Mesendoderm (in vitro differentiated cells): ENCODE data around the gene CDK19.
A peak's percentile ranks its signal among the peaks of the same experiment; 100 is the strongest.

Experiments used
- DNase-seq: peaks from one replicate; pipeline ENCODE4 v3.0.0; 2013
- H2AK5ac ChIP-seq: 2 replicates; pipeline ENCODE4 v1.6.1; 2013; ENCODE audit warnings: low read length, inconsistent platforms
- H2BK120ac ChIP-seq: 2 replicates; pipeline ENCODE4 v1.6.1; 2013; ENCODE audit warnings: low read depth, mild to moderate bottlenecking, low read length, moderate library complexity, mixed read lengths
- H2BK15ac ChIP-seq: replicated peaks from 2 replicates; pipeline ENCODE4 v1.6.1; 2013; ENCODE audit warnings: low read depth, mild to moderate bottlenecking, moderate library complexity
- H2BK5ac ChIP-seq: 2 replicates; pipeline ENCODE4 v1.6.1; 2013; ENCODE audit warnings: low read length, inconsistent platforms
- H3K18ac ChIP-seq: 2 replicates; pipeline ENCODE4 v1.6.1; 2013; ENCODE audit warnings: mild to moderate bottlenecking, low read length, mixed read lengths
- H3K23ac ChIP-seq: one replicate; pipeline ENCODE4 v1.6.1; 2013; ENCODE audit warnings: low read length
- H3K27ac ChIP-seq: 2 replicates; pipeline ENCODE4 v1.5.1; 2013; ENCODE audit warnings: low read depth, mild to moderate bottlenecking, inconsistent platforms, low read length, moderate library complexity
- H3K27me3 ChIP-seq: 2 replicates; pipeline ENCODE4 v1.6.1; 2013; ENCODE audit warnings: low read length, control low read depth, mild to moderate bottlenecking, inconsistent platforms; ENCODE audit not compliant: insufficient read depth, poor library complexity
- H3K36me3 ChIP-seq: 2 replicates; pipeline ENCODE4 v1.6.1; 2013; ENCODE audit warnings: low read length, inconsistent platforms; ENCODE audit not compliant: control insufficient read depth, insufficient read depth
- H3K4ac ChIP-seq: one replicate; pipeline ENCODE4 v1.6.1; 2013; ENCODE audit warnings: low read depth, mild to moderate bottlenecking, low read length, moderate library complexity
- H3K4me1 ChIP-seq: 2 replicates; pipeline ENCODE4 v1.6.1; 2013; ENCODE audit warnings: low read depth, low read length, inconsistent platforms; ENCODE audit not compliant: control insufficient read depth
- H3K4me2 ChIP-seq: 2 replicates; pipeline ENCODE4 v1.6.1; 2013; ENCODE audit warnings: low read length
- H3K4me3 ChIP-seq: 2 replicates; pipeline ENCODE4 v1.5.1; 2013; ENCODE audit warnings: mild to moderate bottlenecking, low read length
- H3K56ac ChIP-seq: one replicate; pipeline ENCODE4 v1.6.1; 2013; ENCODE audit warnings: low read length
- H3K79me1 ChIP-seq: 2 replicates; pipeline ENCODE4 v1.6.1; 2013; ENCODE audit warnings: low read length, inconsistent platforms
- H3K79me2 ChIP-seq: 2 replicates; pipeline ENCODE4 v1.6.1; 2013; ENCODE audit warnings: mild to moderate bottlenecking, low read length; ENCODE audit not compliant: control insufficient read depth, insufficient read depth
- H3K9ac ChIP-seq: 2 replicates; pipeline ENCODE4 v1.6.1; 2013; ENCODE audit warnings: low read length, inconsistent platforms
- H4K5ac ChIP-seq: one replicate; pipeline ENCODE4 v1.6.1; 2013; ENCODE audit warnings: low read length
- H4K8ac ChIP-seq: one replicate; pipeline ENCODE4 v1.6.1; 2013; ENCODE audit warnings: low read depth, mild to moderate bottlenecking, control low read depth, low read length, moderate library complexity
- WGBS: extraction: QIAGEN DNeasy Blood & Tissue Kit; methylation state at CpG from one replicate; pipeline ENCODE4 v1.1.7; 2013; ENCODE audit warnings: low lambda C conversion rate, missing lambda C conversion rate; ENCODE audit not compliant: insufficient coverage; ENCODE audit errors: extremely low coverage; 5-methylcytosine and 5-hydroxymethylcytosine counted together

The CDK19 gene

DNA sequence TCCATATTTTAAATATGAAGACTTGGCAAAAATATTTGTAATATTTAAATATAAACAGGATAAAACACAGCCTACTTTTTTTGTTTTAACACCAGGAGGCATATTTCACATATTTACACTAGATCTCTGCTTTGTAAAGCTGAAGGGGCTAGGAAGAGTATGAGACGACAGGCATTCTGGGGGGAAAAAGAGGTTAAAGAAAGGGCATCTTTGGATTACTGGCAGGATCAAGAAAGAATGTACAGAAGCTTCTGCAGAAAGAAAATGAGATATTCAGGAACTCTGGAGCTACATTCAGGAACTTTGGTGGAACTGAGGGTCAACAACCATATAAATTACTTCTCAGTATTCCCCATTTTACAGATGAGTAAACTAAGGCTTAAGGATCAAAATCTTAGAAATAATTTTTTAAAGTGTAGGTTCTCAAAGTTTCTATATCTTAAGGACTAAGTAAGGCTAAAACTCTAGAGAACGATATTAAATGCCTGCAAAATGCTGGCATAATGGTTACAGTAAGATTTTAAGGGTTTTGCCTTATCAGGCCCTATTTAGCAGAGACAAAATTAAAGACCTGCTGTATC, 156.5 kb downstream of the CDK19 start:
- Histone ChIP-seq H3K79me2 (no peaks in the 10 kb centered on the region), H2BK15ac (no peak overlapping the region), H3K4me3 (no peak overlapping the region), H3K9ac (no peak overlapping the region), H3K36me3 (no peaks in the 10 kb centered on the region), H2BK120ac (no peak overlapping the region), H3K18ac (no peak overlapping the region), H3K79me1 (no peaks in the 10 kb centered on the region), H3K4ac (no peak overlapping the region), H2AK5ac (no peak overlapping the region), H3K23ac (no peak overlapping the region), H4K5ac (no peak overlapping the region), H2BK5ac (no peak overlapping the region), H4K8ac (no peak overlapping the region), H3K56ac (no peak overlapping the region), H3K27me3 (no peaks in the 10 kb centered on the region), H3K27ac (no peak overlapping the region), H3K4me2 (no peak overlapping the region), H3K4me1 (no peaks in the 10 kb centered on the region)
- DNase-seq = no peak
- WGBS = no CpG with 5 or more reads among the region's 2 CpGs

- H2AK5ac ChIP-seq = no peak overlapping the region
- no peak overlapping the region for H2BK5ac ChIP-seq
- H3K36me3 ChIP-seq = no peaks in the 10 kb centered on the region
- H3K56ac ChIP-seq = no peak overlapping the region
- H3K79me2 ChIP-seq = no peaks in the 10 kb centered on the region
- peak; percentile 45 for DNase-seq
- no peak overlapping the region for H3K23ac ChIP-seq
- no peak overlapping the region for H4K8ac ChIP-seq
- no peak overlapping the region for H3K4me2 ChIP-seq
- H2BK120ac ChIP-seq = no peak overlapping the region
- H4K5ac ChIP-seq = no peak overlapping the region
- no peaks in the 10 kb centered on the region for H3K4me1 ChIP-seq
- H3K4me3 ChIP-seq = no peak overlapping the region
- no CpG with 5 or more reads among the region's 3 CpGs for WGBS
- no peak overlapping the region for H2BK15ac ChIP-seq
- H3K9ac ChIP-seq = no peak overlapping the region
- H3K27ac ChIP-seq = no peak overlapping the region
- H3K4ac ChIP-seq = no peak overlapping the region
- H3K27me3 ChIP-seq = no peaks in the 10 kb centered on the region
- H3K18ac ChIP-seq = no peak overlapping the region
- H3K79me1 ChIP-seq = no peaks in the 10 kb centered on the region
Observed at GRCh38 chr6:110656492-110656891, 158.8 kb downstream of the CDK19 start.

- Histone ChIP-seq H3K18ac (no peak overlapping the region), H4K5ac (no peak overlapping the region), H2BK120ac (no peak overlapping the region)
Observed at GRCh38 chr6:110655821-110656220, 159.4 kb downstream of the CDK19 start.

GRCh38 chr6:110654096-110654820, 161.0 kb downstream of the CDK19 start:
- H3K18ac ChIP-seq = no peak overlapping the region
- WGBS = no CpG with 5 or more reads among the region's 7 CpGs
- H3K79me1 ChIP-seq = no peaks in the 10 kb centered on the region
- H3K4me2 ChIP-seq = no peak overlapping the region
- H3K4me3 ChIP-seq = no peak overlapping the region
- no peaks in the 10 kb centered on the region for H3K27me3 ChIP-seq
- H2BK15ac ChIP-seq = no peak overlapping the region
- DNase-seq = no peak
- H3K23ac ChIP-seq = no peak overlapping the region
- H3K9ac ChIP-seq = no peak overlapping the region
- H3K36me3 ChIP-seq = no peaks in the 10 kb centered on the region
- H3K4me1 ChIP-seq = no peaks in the 10 kb centered on the region
- H3K56ac ChIP-seq = no peak overlapping the region
- H4K8ac ChIP-seq = no peak overlapping the region
- no peak overlapping the region for H3K27ac ChIP-seq
- H2BK5ac ChIP-seq = no peak overlapping the region
- H4K5ac ChIP-seq = no peak overlapping the region
- no peak overlapping the region for H2BK120ac ChIP-seq
- H3K4ac ChIP-seq = no peak overlapping the region
- H2AK5ac ChIP-seq = no peak overlapping the region
- no peaks in the 10 kb centered on the region for H3K79me2 ChIP-seq

More at GRCh38 chr6:110655821-110656220, 159.4 kb downstream of the CDK19 start:
- Histone ChIP-seq H2AK5ac (no peak overlapping the region), H3K4ac (no peak overlapping the region), H3K4me3 (no peak overlapping the region), H4K8ac (no peak overlapping the region), H3K36me3 (no peaks in the 10 kb centered on the region), H2BK15ac (no peak overlapping the region), H3K27ac (no peak overlapping the region), H3K23ac (no peak overlapping the region), H3K79me2 (no peaks in the 10 kb centered on the region), H3K9ac (no peak overlapping the region), H3K56ac (no peak overlapping the region), H3K4me1 (no peaks in the 10 kb centered on the region), H2BK5ac (no peak overlapping the region), H3K27me3 (no peaks in the 10 kb centered on the region), H3K79me1 (no peaks in the 10 kb centered on the region), H3K4me2 (no peak overlapping the region)
- no CpG with 5 or more reads among the region's 1 CpG for WGBS
- no peak for DNase-seq

GRCh38 chr6:110653381-110653780, 161.9 kb downstream of the CDK19 start:
- Histone ChIP-seq H2BK15ac (no peak overlapping the region), H2BK5ac (no peak overlapping the region), H3K4ac (no peak overlapping the region), H3K4me1 (no peaks in the 10 kb centered on the region), H2BK120ac (no peak overlapping the region), H3K4me2 (no peak overlapping the region), H3K4me3 (no peak overlapping the region), H4K8ac (no peak overlapping the region), H3K27ac (no peak overlapping the region), H4K5ac (no peak overlapping the region), H3K18ac (no peak overlapping the region), H3K79me1 (no peaks in the 10 kb centered on the region), H3K27me3 (no peaks in the 10 kb centered on the region), H2AK5ac (no peak overlapping the region), H3K79me2 (no peaks in the 10 kb centered on the region), H3K9ac (no peak overlapping the region), H3K23ac (no peak overlapping the region), H3K56ac (no peak overlapping the region), H3K36me3 (no peaks in the 10 kb centered on the region)
- no CpG with 5 or more reads among the region's 1 CpG for WGBS
- no peak for DNase-seq

DNA sequence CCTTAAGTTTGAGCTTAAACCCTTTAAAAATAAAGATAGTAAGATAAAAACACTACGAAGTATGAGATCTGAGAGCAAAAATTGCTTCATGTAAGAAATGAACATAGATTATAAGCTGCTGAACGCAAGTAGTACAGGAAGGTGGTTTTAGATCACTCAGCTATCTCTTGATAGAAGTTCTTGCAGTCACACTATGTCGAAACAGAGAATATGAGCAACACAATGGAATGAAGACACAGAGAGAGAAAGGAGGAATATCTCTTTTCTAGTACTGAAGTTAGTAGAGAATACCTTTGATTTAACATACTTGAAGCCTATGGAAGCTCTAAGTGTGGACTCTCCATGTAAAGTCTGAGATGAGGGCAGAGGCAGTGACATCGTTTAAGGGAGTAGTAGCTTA, 162.7 kb downstream of the CDK19 start:
- no CpG with 5 or more reads among the region's 4 CpGs for WGBS
- no peak overlapping the region for H3K4ac ChIP-seq
- H4K8ac ChIP-seq = no peak overlapping the region
- H2BK5ac ChIP-seq = no peak overlapping the region
- H3K79me2 ChIP-seq = no peaks in the 10 kb centered on the region
- H2AK5ac ChIP-seq = no peak overlapping the region
- no peak overlapping the region for H2BK15ac ChIP-seq
- H3K27me3 ChIP-seq = no peaks in the 10 kb centered on the region
- no peak overlapping the region for H3K27ac ChIP-seq
- H3K9ac ChIP-seq = no peak overlapping the region
- no peaks in the 10 kb centered on the region for H3K79me1 ChIP-seq
- H3K4me3 ChIP-seq = no peak overlapping the region
- no peak for DNase-seq
- no peak overlapping the region for H4K5ac ChIP-seq
- H3K4me1 ChIP-seq = no peaks in the 10 kb centered on the region
- no peaks in the 10 kb centered on the region for H3K36me3 ChIP-seq
- H2BK120ac ChIP-seq = no peak overlapping the region
- no peak overlapping the region for H3K23ac ChIP-seq
- no peak overlapping the region for H3K18ac ChIP-seq
- H3K56ac ChIP-seq = no peak overlapping the region
- H3K4me2 ChIP-seq = no peak overlapping the region
